ENCODE measurements around the gene DSE.

Gene DSE

DNA sequence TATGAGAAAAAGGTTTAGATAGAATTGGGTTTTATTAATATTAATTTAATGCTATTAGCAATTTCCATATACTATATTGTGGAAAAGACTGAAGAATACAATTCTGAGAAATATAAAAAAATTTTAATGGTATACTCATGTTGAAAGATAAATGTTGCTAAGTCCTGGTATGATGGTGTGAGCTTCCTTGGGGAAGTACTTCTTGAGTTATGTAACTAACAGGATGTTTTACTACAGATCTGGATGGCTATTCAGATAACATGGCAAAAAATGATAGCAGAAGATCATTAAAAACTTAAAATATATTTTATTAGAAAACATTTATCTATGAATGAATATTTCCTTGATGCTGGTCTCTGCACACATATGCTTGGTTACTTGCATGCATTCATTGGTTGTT is 66.9 kb downstream of the DSE start:
- DNase-seq (ENCODE audit: low spot score), result no peak
- TF ChIP-seq, protein P1, sequence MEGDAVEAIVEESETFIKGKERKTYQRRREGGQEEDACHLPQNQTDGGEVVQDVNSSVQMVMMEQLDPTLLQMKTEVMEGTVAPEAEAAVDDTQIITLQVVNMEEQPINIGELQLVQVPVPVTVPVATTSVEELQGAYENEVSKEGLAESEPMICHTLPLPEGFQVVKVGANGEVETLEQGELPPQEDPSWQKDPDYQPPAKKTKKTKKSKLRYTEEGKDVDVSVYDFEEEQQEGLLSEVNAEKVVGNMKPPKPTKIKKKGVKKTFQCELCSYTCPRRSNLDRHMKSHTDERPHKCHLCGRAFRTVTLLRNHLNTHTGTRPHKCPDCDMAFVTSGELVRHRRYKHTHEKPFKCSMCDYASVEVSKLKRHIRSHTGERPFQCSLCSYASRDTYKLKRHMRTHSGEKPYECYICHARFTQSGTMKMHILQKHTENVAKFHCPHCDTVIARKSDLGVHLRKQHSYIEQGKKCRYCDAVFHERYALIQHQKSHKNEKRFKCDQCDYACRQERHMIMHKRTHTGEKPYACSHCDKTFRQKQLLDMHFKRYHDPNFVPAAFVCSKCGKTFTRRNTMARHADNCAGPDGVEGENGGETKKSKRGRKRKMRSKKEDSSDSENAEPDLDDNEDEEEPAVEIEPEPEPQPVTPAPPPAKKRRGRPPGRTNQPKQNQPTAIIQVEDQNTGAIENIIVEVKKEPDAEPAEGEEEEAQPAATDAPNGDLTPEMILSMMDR (IDR thresholded peaks at IDR 0.05; ENCODE audit: extremely low read depth, missing control alignments), result no peak

DNA sequence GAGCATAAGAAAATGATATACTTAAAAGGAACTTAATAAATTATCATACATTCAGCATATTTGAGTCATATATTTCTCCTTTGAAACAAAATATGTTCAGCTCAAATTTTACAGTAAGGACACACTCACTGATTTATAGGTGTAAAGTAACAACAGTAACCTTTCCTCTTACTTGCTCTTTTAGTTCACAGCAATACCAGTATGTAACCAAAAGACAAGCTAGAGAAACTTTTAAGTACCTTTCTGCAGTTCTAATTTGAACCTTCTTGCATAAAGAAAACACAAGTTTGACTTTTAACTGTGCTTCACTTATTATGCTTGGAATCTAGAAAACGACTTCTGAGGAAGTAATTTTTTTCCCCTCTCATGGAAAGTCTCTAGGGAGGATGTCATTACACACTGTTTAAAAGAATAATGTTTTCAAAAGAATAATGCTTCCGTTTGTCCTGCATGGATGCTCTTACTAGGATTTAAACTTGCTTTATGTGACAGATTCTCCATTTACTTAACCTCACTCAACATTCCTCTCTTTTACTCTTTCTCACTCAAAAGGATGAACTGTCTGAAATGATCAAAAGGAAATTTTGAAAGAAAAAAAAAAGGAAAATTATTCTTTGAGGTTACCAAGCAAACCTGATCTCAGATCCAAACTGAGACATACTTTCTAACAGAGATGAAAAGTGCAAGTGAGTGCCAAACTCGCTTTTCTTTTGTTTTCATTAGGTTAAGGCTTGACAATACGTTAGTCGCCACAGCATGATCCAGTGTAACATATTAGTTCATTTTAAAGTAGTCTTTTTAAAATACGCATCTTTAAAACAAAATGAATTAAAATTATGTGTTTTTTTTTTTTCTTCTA is 68.1 kb downstream of the DSE start:
- no peak for DNase-seq (ENCODE audit: low spot score)
- TF ChIP-seq, protein P1 (IDR thresholded peaks at IDR 0.05; ENCODE audit: extremely low read depth, missing control alignments), result no peak

DNA sequence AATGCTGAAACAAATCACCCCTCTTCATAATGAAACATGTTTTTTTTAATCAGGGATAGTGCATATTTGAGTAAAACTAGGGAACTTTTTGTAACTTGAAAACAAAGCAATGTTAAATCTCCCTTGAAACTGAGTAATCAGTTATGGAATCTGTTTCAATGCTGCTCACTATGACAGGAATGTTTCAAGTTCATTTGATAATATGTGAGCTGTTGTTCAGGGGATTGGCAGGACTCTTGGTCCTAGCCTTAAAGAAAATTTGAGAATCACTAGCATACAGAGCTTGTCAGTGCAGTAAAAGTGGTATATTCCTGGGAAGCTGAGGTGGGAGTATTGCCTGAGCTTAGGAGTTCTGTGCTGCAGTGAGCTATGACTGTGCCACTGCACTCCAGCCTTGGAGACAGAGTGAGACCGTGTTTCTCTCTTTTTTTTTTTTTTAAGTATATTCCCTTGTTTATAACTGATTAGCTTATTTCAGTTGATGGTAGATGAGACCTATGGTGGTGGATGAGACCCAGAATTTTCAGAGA is 68.8 kb downstream of the DSE start:
- TF ChIP-seq, protein P1 (IDR thresholded peaks at IDR 0.05; ENCODE audit: extremely low read depth, missing control alignments), result no peak
- DNase-seq (ENCODE audit: low spot score), result no peak

DNA sequence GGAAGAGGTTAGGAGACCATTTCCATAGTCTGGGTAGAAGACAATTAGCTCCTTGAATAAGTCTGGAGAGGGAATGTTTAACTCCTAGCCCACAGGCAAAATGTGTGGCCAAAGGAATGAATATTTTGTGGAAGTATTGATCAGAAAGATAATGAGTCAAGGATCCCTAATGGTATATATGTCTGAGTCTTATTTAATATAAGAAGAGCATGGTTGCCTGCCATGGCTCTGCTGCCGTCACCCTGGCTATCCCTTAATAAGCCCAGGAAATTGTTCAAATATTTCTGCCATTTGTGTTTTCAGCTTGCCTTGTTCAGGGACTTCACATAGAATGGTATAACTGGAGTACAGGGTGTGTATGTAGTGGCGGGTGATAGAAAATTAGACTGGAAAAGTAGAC is 72.4 kb downstream of the DSE start:
- TF ChIP-seq, protein P1 (IDR thresholded peaks at IDR 0.05; ENCODE audit: extremely low read depth, missing control alignments), result no peak
- DNase-seq (ENCODE audit: low spot score), result no peak

DNA sequence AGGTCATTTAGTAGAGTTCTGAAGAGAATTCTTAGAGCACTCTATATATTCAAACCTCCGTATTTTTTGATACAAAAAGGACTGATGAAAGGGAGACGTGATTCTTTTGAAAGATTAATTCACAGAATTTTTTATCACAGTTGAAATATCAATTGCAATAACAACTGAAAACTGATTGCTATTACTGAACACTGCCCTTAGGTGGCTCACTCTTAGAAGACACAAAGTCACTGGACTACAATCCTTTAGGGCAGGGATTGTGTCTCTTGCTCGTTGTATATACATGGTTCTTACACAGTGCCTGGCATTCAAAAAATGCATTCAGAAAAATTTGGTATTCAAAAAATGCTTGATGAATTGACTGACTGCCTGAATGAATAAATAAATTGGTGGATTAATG is 73.3 kb downstream of the DSE start:
- DNase-seq (ENCODE audit: low spot score), result peak; percentile 45
- TF ChIP-seq, protein P1 (IDR thresholded peaks at IDR 0.05; ENCODE audit: extremely low read depth, missing control alignments), result peak; percentile 54

DNA sequence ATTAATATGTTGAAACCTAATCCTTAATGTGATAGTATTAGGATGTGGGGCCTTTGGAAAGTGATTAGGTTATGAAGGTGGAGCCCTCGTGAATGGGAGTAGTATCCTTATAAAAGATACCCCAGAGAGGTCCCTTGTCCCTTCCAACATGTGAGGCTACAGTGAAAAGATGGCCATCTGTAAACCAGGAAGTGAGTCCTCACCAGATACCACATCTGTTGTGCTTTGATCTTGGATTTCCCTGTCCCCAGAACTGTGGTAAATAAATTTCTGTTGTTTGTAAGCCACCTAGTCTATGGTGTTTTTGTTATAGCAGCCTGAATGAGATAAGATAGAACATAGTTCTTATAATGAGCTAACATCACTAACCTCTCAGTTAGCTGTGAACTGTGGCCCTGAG is 73.8 kb downstream of the DSE start:
- DNase-seq (ENCODE audit: low spot score), result no peak
- TF ChIP-seq, protein P1 (IDR thresholded peaks at IDR 0.05; ENCODE audit: extremely low read depth, missing control alignments), result no peak

DNA sequence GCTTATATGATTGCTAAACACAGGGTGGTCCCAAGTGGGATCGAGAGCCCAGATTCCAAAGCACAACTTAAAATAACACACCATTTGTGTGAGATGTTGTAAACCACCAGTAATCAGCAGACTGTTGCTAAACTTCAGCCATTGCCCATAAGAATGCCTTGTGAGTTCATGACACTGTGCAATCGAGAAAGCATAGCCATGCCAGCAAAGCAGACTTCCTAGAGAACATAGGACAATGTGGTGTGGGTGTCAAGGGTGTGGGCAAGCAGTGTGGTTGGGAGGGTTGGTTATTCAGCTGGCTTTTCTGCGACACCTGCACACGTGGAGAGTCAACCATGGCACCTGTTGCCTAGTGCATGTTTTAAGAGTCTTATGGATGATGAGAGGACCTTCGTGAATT is 74.4 kb downstream of the DSE start:
- DNase-seq (ENCODE audit: low spot score), result no peak
- TF ChIP-seq, protein P1 (IDR thresholded peaks at IDR 0.05; ENCODE audit: extremely low read depth, missing control alignments), result no peak
